Motor neuron (in vitro differentiated cells): Measurements from ENCODE around the gene PLD5. TPM values are rescaled to one million over a fixed set of nuclear protein-coding genes. Genes with fewer than 3 reads are reported as not detected.
"Not testable (repeated sequence)": the region's sequence is repeated elsewhere in the genome, so short reads cannot be mapped to it uniquely, and the experiment has no call there.

Experiments used
- ATAC-seq, 8 experiments: fragments of 200-7000 bp; cut with Tn5 transposase; replicated peaks in 6 of 8; 2 replicates each; pipeline ENCODE4 v1.8.0; 2021; ENCODE audit warnings: mild to moderate bottlenecking in 8 of 8, moderate library complexity in 8 of 8
- H3K27ac ChIP-seq, 2 donors: fragments of 250-450 bp; sonication (Bioruptor Pico); 2 replicates each; pipeline ENCODE4 v1.9.0; 2021; ENCODE audit warnings: antibody characterized with exemption in 2 of 2, mild to moderate bottlenecking in 2 of 2, moderate library complexity in 1 of 2
- H3K4me1 ChIP-seq, 2 donors: fragments of 250-450 bp; sonication (Bioruptor Pico); replicated peaks in 1 of 2; 2 replicates each; pipeline ENCODE4 v1.6.1; 2021; ENCODE audit warnings: antibody characterized with exemption in 2 of 2, mild to moderate bottlenecking in 2 of 2, moderate library complexity in 1 of 2
- H3K4me3 ChIP-seq, 5 donors: fragments of 250-450 bp; sonication (Bioruptor Pico); 2 replicates each; pipeline ENCODE4 v1.9.0; 2021; ENCODE audit warnings: antibody characterized with exemption in 5 of 5, mild to moderate bottlenecking in 5 of 5, moderate library complexity in 4 of 5
- WGBS, 10 experiments: fragments of 450-650 bp; shearing (Covaris generic); methylation state at CpG; one replicate each; pipeline ENCODE4 v1.0.0; 2022; 5-methylcytosine and 5-hydroxymethylcytosine counted together
- in situ Hi-C, 9 experiments: fragments of 400-800 bp; cut with MboI; loops; one replicate each; pipeline ENCODE4 v1.15.0; 2021; ENCODE audit warnings: low sequenced_read_pairs in 9 of 9, low pct_unique_long_range_greater_than_20kb in 2 of 9; ENCODE audit not compliant: unreplicated experiment in 9 of 9
- total RNA-seq, 8 experiments: library from RNA; unstranded; fragments of 300-600 nt; gene quantifications; 2 replicates each; pipeline versions ENCODE4 v1.2.3 to v1.2.4, GENCODE V29; 2022

PLD5 gene
- total RNA-seq, 8 experiments from 2014 or later: 0.05 to 8.1 (median 1.5) TPM

- no peak for ATAC-seq
- Histone ChIP-seq H3K4me3 (no peak overlapping the region), H3K4me1 (peaks cover 20 to 30% of the 10 kb centered on the region in 2 donors), H3K27ac (no peak overlapping the region)
- WGBS, 10 experiments: 31 to 97% (median 81%) methylated on average over 1 to 11 of the region's 11 CpGs
- in situ Hi-C loops: no loop called here
Measured at GRCh38 chr1:242211254-242212022, 313.1 kb downstream of the PLD5 start.

GRCh38 chr1:242210316-242210715, 314.2 kb downstream of the PLD5 start:
- ATAC-seq, H3K4me3 ChIP-seq, H3K27ac ChIP-seq, in situ Hi-C loops: not testable (repeated sequence)
- peaks cover 27 to 39% of the 10 kb centered on the region in 2 donors for H3K4me1 ChIP-seq
- 24 to 80% (median 65%) methylated on average over 2 to 7 of the region's 7 CpGs; no CpG with 5 or more reads in 3 of the 10 experiments for WGBS, 10 experiments

- Histone ChIP-seq H3K4me1 (peaks cover 29 to 37% of the 10 kb centered on the region in 2 donors), H3K4me3 (no peak overlapping the region), H3K27ac (no peak overlapping the region)
- ATAC-seq: no peak
- in situ Hi-C loops: no loop called here
- WGBS, 10 experiments: 43 to 94% (median 74%) methylated on average over 2 to 11 of the region's 11 CpGs
Measured at GRCh38 chr1:242209063-242209462, 315.4 kb downstream of the PLD5 start.

- 20 to 100% (median 83%) methylated on average over 1 to 2 of the region's 2 CpGs; no CpG with 5 or more reads in 3 of the 10 experiments for WGBS, 10 experiments
- no peak for ATAC-seq
- H3K4me3 ChIP-seq: no peak overlapping the region
- H3K27ac ChIP-seq: no peak overlapping the region
- H3K4me1 ChIP-seq: peaks cover 21 to 31% of the 10 kb centered on the region in 2 donors
- in situ Hi-C loops: no loop called here
Measured at GRCh38 chr1:242208021-242208420, 316.5 kb downstream of the PLD5 start.

- WGBS, 10 experiments: 53 to 100% (median 98%) methylated on average over 2 to 4 of the region's 4 CpGs; no CpG with 5 or more reads in 2 of the 10 experiments
- in situ Hi-C loops: no loop called here
- no peak for ATAC-seq
Measured at GRCh38 chr1:242206994-242207393, 317.5 kb downstream of the PLD5 start.

GRCh38 chr1:242205622-242206489, 318.6 kb downstream of the PLD5 start:
- H3K4me3 ChIP-seq: no peak overlapping the region
- peaks cover 13 to 19% of the 10 kb centered on the region in 2 donors for H3K4me1 ChIP-seq
- in situ Hi-C loops: no loop called here
- ATAC-seq: peak in 6 of 8 experiments; percentile 57 to 77 (median 66)
- no peak overlapping the region for H3K27ac ChIP-seq
- WGBS, 10 experiments: 0 to 77% (median 57%) methylated on average over 2 to 7 of the region's 7 CpGs

More at GRCh38 chr1:242206994-242207393, 317.5 kb downstream of the PLD5 start:
- H3K4me1 ChIP-seq: peaks cover 13 to 25% of the 10 kb centered on the region in 2 donors
- H3K4me3 ChIP-seq: no peak overlapping the region
- H3K27ac ChIP-seq: no peak overlapping the region

GRCh38 chr1:242203262-242203661, 321.2 kb downstream of the PLD5 start:
- WGBS, 10 experiments: 60 to 96% (median 89%) methylated on average over 3 to 6 of the region's 6 CpGs; no CpG with 5 or more reads in 4 of the 10 experiments
- H3K4me3 ChIP-seq: no peak overlapping the region
- peaks cover 13 to 16% of the 10 kb centered on the region in 2 donors for H3K4me1 ChIP-seq
- in situ Hi-C loops: no loop called here
- no peak overlapping the region for H3K27ac ChIP-seq
- peak in 4 of 8 experiments; percentile 36 to 66 (median 50) for ATAC-seq

GRCh38 chr1:242201090-242201489, 323.4 kb downstream of the PLD5 start:
- Histone ChIP-seq H3K4me3 (no peak overlapping the region), H3K4me1 (peaks cover 9 to 15% of the 10 kb centered on the region in 2 donors), H3K27ac (no peak overlapping the region)
- in situ Hi-C loops: no loop called here
- 0 to 100% (median 80%) methylated on average over 1 to 2 of the region's 2 CpGs for WGBS, 10 experiments
- no peak for ATAC-seq

GRCh38 chr1:242199776-242200458, 324.6 kb downstream of the PLD5 start:
- Histone ChIP-seq H3K27ac (no peak overlapping the region), H3K4me3 (no peak overlapping the region), H3K4me1 (peaks cover 5 to 18% of the 10 kb centered on the region in 2 donors)
- in situ Hi-C loops: no loop called here
- peak in 5 of 8 experiments; percentile 24 to 59 (median 49) for ATAC-seq
- 19 to 100% (median 75%) methylated on average over 1 to 8 of the region's 8 CpGs for WGBS, 10 experiments

GRCh38 chr1:242197907-242198820, 326.3 kb downstream of the PLD5 start:
- WGBS, 10 experiments: 15 to 96% (median 85%) methylated on average over 2 to 9 of the region's 9 CpGs
- in situ Hi-C loops: no loop called here
- no peak for ATAC-seq

GRCh38 chr1:242196914-242197313, 327.6 kb downstream of the PLD5 start:
- no peak for ATAC-seq
- WGBS, 10 experiments: 91 to 100% (median 98%) methylated on average over 1 to 5 of the region's 5 CpGs; no CpG with 5 or more reads in 6 of the 10 experiments
- in situ Hi-C loops: no loop called here

More at GRCh38 chr1:242197907-242198820, 326.3 kb downstream of the PLD5 start:
- no peak overlapping the region for H3K4me3 ChIP-seq
- H3K4me1 ChIP-seq: peaks cover 4 to 12% of the 10 kb centered on the region in 2 donors
- no peak overlapping the region for H3K27ac ChIP-seq

GRCh38 chr1:242196101-242196500, 328.4 kb downstream of the PLD5 start:
- peak in 1 of 8 experiments; percentile 93 for ATAC-seq
- Histone ChIP-seq H3K4me3 (no peak overlapping the region), H3K4me1 (peaks cover 2 to 12% of the 10 kb centered on the region in 2 donors), H3K27ac (no peak overlapping the region)
- in situ Hi-C loops: no loop called here
- 4 to 100% (median 78%) methylated on average over 2 to 7 of the region's 7 CpGs; no CpG with 5 or more reads in 1 of the 10 experiments for WGBS, 10 experiments

More at GRCh38 chr1:242196914-242197313, 327.6 kb downstream of the PLD5 start:
- no peak overlapping the region for H3K4me3 ChIP-seq
- peaks cover 2 to 12% of the 10 kb centered on the region in 2 donors for H3K4me1 ChIP-seq
- no peak overlapping the region for H3K27ac ChIP-seq
